Measurements from ENCODE around the gene VGF.
"Not testable (repeated sequence)": the region's sequence is repeated elsewhere in the genome, so short reads cannot be mapped to it uniquely, and the experiment has no call there.

Gene VGF

GRCh38 chr7:101165075-101165957, at the start of gene VGF:
Gene VGF, minus strand, starts transcription at chr7:101165569. Its CDS starts 726 bp downstream, at chr7:101164843.
- FAIRE-seq = no peak

GRCh38 chr7:101212014-101212413, 46.6 kb upstream of the VGF start:
- FAIRE-seq = no peak

GRCh38 chr7:101211501-101211900, 46.1 kb upstream of the VGF start:
- no peak for FAIRE-seq

GRCh38 chr7:101210143-101210542, 44.8 kb upstream of the VGF start:
- FAIRE-seq = no peak

GRCh38 chr7:101208794-101209193, 43.4 kb upstream of the VGF start:
- no peak for FAIRE-seq

GRCh38 chr7:101207459-101207858, 42.1 kb upstream of the VGF start:
- no peak for FAIRE-seq

GRCh38 chr7:101206665-101207042, 41.3 kb upstream of the VGF start:
- no peak for FAIRE-seq

- no peak for FAIRE-seq
These were observed 40.7 kb upstream of the VGF start for GRCh38 chr7:101205901-101206664.

GRCh38 chr7:101203740-101204738, 38.7 kb upstream of the VGF start:
- FAIRE-seq = not testable (repeated sequence)

GRCh38 chr7:101202603-101202918, 37.2 kb upstream of the VGF start:
- FAIRE-seq = no peak

GRCh38 chr7:101201695-101202602, 36.6 kb upstream of the VGF start:
- no peak for FAIRE-seq

- no peak for FAIRE-seq
These were observed 35.7 kb upstream of the VGF start, which contains the start of gene MOGAT3 for GRCh38 chr7:101200862-101201599. Gene MOGAT3, minus strand, starts transcription at chr7:101201036. Its CDS starts 182 bp downstream, at chr7:101200854.

GRCh38 chr7:101200504-101200861, 35.1 kb upstream of the VGF start:
- no peak for FAIRE-seq

- FAIRE-seq = not testable (repeated sequence)
These were observed 34.2 kb upstream of the VGF start for GRCh38 chr7:101199522-101199921.

- FAIRE-seq = no peak
These were observed 33.1 kb upstream of the VGF start for GRCh38 chr7:101198476-101198875.

- no peak for FAIRE-seq
These were observed 32.6 kb upstream of the VGF start for GRCh38 chr7:101197991-101198390.

GRCh38 chr7:101195884-101196283, 30.5 kb upstream of the VGF start:
- FAIRE-seq = no peak

GRCh38 chr7:101189109-101189508, 23.7 kb upstream of the VGF start:
- FAIRE-seq = no peak

- FAIRE-seq = no peak
These were observed 21.6 kb upstream of the VGF start for GRCh38 chr7:101186844-101187428.

GRCh38 chr7:101186194-101186593, 20.8 kb upstream of the VGF start:
- no peak for FAIRE-seq

Data from colon (tissue), 2 donors.